HG02943 (cell line): ENCODE measurements around the gene PALMD.

ENCODE experiments used
- ATAC-seq: cut with Tn5 transposase; IDR thresholded peaks from one replicate; pipeline ENCODE4 v1.9.1; 2021; ENCODE audit warnings: mild to moderate bottlenecking, low read depth, moderate library complexity; ENCODE audit not compliant: unreplicated experiment

The PALMD gene

DNA sequence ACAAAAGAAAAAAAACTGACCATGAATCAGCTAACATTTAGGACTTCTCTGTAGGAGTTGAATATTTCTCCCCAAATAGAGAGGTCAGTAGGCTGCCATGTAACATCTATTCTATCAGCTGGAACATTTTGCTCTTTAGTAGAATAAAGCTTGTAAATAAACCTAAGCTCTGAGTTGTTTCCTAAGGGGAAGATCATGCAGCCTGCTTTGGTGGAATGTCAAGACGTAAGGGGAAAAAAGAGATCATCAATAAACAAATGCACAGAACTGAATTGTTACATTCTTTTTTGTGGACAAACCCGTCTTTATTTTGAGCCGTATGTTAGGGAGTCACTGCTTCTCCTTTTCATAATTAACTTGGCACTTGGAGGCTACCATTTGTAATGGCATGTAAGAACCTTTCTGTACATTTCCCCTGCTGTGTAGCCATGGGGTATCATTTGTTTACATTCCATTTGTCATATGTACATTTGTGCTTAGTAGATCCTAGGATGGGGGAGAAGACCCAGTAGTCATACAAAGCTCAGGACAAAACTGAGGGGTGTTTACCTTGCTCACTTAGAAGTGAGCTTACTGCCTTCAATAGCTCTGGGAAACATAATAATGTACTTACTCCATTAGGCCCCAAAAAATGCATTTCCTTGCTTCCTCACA is 10.8 kb upstream of the PALMD start:
- no peak for ATAC-seq

DNA sequence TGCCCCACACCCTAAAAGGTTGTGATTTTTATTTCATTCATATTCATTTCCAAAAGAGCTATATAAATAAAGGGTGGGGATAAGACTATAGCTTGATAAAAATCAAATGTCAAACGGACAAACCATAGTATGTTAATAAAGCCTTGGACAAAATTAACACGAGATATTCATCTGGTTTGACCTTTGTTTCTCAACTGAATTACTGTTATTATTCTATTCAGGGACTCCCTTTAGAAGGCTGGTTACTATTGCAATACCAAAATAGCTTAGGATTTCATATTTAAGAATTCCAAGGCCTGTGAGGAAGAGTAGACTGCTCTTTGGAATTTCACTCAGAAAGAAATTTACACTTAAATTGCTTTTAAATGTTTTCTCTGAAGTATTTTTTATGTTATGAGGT is 10.2 kb upstream of the PALMD start:
- no peak for ATAC-seq

DNA sequence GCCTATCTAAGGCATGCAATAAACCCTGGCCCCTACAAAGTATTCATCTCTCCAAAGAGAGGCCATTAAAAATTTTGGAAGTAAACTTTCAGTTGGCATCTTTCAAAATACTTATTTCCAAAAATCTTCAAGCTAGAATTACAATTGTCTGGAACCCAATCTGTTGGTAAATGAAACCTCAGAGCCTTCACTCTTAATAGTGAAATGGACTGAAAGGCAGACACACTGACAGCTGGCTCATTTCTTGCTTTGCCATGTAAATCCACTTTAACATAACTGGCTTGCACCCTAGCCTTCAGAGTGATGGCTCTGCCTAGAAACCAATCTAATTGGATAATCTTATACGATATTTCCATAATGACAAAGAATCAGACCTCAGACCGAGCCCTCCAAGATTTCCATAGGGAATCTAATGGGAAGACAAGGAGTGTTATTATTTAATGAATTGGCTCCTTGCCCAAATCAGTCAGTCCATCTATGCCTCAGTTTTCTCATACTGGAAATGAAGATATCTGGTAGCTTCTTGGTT is 9.2 kb upstream of the PALMD start:
- no peak for ATAC-seq

DNA sequence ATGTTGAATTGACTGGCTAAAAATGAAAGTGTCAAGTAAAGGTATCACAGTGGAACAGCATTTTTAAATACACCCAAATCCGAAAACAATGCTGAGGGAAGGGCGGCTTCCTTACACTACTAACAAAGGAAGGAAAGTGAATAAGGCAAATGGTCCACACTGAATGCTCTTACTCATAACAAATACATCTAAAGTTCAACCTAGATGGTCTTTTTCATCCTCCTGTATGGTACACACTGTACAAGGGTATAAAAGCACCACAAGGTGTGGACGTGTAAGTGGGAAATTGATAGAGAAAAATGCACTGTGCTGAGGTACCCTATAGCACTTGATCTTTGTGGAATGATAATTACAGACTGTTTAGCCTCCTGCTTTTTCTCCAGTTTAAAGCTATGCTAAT is 7.1 kb upstream of the PALMD start:
- no peak for ATAC-seq

- ATAC-seq, result no peak
Observed at GRCh38 chr1:99639408-99639807, 6.5 kb upstream of the PALMD start.

DNA sequence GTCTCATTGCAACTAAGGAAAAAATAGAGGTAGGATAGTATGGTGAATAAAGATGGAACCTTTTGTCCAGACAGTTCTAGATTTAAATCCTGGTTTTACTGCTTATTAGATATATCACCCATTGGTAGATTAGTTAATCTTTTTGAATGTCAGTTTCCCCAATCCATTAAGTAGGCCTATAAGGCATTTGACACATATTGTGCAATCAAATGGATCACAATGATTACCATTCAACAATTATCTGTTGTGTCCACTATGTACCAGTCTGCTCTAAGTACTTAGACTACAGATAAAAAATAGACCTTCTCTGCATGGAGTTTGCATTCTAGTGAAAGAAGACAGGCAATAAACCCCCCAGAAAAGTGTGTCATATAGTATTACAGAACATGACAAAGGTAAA is 6.0 kb upstream of the PALMD start:
- ATAC-seq, result no peak

GRCh38 chr1:99640672-99641071 is 5.2 kb upstream of the PALMD start:
- ATAC-seq, result no peak

DNA sequence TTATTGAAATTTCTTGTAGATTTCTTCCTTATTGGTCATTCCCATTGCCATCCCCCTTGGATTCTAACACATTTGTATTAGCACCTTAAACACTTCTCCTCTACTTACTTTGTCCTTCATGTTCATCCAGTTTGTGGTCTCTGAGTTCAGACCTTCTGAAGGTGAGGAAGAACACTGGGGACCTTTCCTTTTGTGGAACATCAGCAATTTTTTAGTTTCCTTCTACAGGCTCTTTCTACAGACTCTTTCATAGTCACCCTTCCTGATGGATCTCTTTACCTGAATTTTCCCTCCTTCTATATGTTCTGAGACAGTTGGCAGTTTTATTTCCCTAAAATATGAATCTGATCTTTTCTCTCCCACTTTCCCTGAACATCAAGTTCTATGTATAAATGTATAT is 4.4 kb upstream of the PALMD start:
- ATAC-seq, result no peak

DNA sequence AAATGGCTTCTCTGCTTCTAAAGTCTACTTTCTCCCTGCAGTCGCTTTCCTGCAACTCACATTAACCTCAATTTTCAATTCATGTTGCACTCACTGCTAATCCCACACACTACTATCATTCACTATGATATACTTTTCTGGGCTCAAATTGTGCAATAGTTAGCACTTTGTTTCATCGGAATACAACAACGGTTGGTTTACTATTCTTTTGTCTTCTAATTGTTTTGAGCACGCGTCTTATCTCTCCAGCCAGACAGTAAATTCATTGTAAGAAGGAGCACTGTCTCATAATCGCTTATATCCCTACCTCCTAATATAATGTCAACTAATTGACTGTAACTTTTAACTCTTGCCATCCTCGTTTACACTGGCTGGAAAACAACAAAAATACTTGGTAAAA is 3.9 kb upstream of the PALMD start:
- ATAC-seq, result no peak

DNA sequence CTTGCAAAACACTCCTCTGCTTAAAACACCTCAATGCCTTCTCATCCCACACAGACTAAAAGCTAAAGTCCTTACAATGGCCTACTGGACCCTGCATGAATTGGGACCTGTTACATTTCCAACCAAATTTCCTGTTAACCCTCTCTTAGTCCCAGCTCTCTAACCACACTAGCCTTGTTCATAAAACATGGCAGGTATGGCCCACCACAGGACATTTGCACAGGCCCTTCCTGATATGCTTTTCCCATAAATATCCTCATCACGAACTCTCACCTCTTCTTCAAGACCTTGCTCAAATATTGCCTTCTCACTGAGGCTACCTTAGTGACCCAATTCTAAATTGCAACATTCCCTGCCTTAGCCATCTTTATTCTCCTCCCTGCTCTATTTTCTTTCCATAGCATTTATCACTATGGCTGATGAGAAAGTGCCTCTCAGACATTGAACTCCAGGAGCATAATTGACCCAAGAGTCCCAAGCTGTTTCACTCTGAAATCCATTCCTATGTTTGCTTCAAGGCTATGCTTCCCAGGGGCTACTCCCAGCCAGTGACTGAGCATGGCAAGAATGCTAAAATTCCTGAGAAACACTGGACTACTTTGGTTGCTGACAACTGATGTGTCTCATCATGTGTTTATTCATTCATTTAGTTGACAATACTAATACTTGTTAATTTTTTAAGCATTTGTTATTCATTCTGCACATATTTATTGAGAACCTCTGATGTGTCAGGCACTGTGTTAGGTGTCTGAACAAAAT is 2.7 kb upstream of the PALMD start:
- ATAC-seq, result no peak

GRCh38 chr1:99644279-99645004 is 1.5 kb upstream of the PALMD start:
- no peak for ATAC-seq

GRCh38 chr1:99645203-99645602 is 710 bp upstream of the PALMD start:
- no peak for ATAC-seq

GRCh38 chr1:99646868-99647267 is 955 bp downstream of the PALMD start:
- ATAC-seq, result no peak

GRCh38 chr1:99647490-99647889 is 1.6 kb downstream of the PALMD start:
- no peak for ATAC-seq

- no peak for ATAC-seq
Observed at GRCh38 chr1:99648107-99648506, 2.2 kb downstream of the PALMD start.

DNA sequence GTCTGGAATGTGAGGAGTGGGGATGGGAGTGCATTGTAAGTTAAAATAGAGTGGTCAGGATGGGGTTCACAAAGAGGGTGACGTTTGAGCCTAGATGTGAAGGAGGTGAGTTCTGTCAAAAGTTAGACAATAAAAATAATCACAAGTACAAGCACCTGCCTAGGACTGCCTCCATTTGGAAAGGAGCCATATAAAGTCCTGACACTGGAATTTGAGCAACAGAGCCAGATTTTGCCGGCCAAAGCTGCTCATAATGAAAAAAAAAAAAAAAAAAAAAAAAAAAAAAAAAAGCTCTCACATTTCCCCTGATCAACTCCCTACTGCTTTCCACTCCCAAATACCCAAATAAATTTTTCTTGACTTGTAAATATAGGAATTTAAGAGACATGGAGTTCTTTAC is 4.1 kb downstream of the PALMD start:
- ATAC-seq, result no peak

- ATAC-seq, result no peak
Observed at GRCh38 chr1:99650773-99651437, 5.0 kb downstream of the PALMD start.

DNA sequence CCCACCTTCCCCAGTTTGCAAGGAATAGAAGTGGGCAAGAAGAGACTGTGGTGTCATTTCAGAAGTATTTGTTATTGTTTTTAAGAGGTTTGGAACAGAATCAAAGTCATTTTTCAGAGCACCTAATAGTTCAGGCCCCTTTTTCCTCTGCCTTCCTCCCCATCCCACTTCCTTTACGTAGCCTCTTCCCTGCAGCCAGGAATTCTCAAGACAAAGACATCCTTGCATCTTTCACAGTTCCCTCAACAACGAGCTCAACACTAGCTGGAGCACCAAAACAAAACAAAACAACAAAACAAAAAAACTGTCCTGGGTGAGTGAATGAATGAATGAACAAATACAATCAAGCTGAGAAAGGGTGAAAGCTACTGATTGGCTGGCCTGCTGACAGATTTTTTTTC is 7.0 kb downstream of the PALMD start:
- no peak for ATAC-seq

DNA sequence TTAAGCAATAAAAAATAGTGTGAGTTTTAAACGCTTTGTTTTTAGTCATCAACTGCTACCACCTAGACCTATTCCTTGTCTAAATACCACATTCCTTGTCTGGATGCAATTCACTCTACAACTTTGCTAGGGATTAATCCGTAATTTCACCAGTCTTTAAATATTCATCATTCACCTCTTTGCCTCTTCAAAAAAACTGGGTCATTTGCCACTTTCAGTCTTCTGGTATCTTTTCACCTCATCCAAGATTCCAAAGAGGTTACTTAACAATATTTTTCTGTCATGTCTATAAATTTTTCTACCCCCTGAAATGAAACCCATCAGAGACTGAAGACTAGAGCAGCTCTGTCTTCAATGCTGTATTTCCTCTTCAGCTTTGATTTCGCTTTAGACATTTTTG is 9.5 kb downstream of the PALMD start:
- ATAC-seq, result no peak

- no peak for ATAC-seq
Observed at GRCh38 chr1:99656701-99657100, 10.8 kb downstream of the PALMD start.
